Measurements from ENCODE around the gene MOB2. TPM values are rescaled to one million over a fixed set of nuclear protein-coding genes. Genes with fewer than 3 reads are reported as not detected.

MOB2 gene
- total RNA-seq, 1 experiment from 2014 or later = 15.1 TPM

- no peak for DNase-seq (ENCODE audit: low read depth)
Measured at GRCh38 chr11:1472180-1473005, 14.2 kb downstream of the MOB2 start.

- DNase-seq (ENCODE audit: low read depth) = no peak
Measured at GRCh38 chr11:1471736-1472135, 14.8 kb downstream of the MOB2 start.

- DNase-seq (ENCODE audit: low read depth) = no peak
Measured at GRCh38 chr11:1470681-1471611, 15.6 kb downstream of the MOB2 start.

GRCh38 chr11:1469911-1470680 lies 16.5 kb downstream of the MOB2 start:
- DNase-seq (ENCODE audit: low read depth) = no peak

- no peak for DNase-seq (ENCODE audit: low read depth)
Measured at GRCh38 chr11:1469287-1469910, 17.2 kb downstream of the MOB2 start.

- no peak for DNase-seq (ENCODE audit: low read depth)
Measured at GRCh38 chr11:1468473-1469066, 18.0 kb downstream of the MOB2 start.

- DNase-seq (ENCODE audit: low read depth) = no peak
Measured at GRCh38 chr11:1468002-1468401, 18.6 kb downstream of the MOB2 start.

- DNase-seq (ENCODE audit: low read depth) = no peak
Measured at GRCh38 chr11:1467270-1467669, 19.3 kb downstream of the MOB2 start.

- DNase-seq (ENCODE audit: low read depth) = no peak
Measured at GRCh38 chr11:1466784-1467183, 19.8 kb downstream of the MOB2 start.

- no peak for DNase-seq (ENCODE audit: low read depth)
Measured at GRCh38 chr11:1463056-1463455, 23.5 kb downstream of the MOB2 start.

GRCh38 chr11:1462698-1462975 lies 23.9 kb downstream of the MOB2 start:
- DNase-seq (ENCODE audit: low read depth) = no peak

- no peak for DNase-seq (ENCODE audit: low read depth)
Measured at GRCh38 chr11:1461826-1462697, 24.5 kb downstream of the MOB2 start.

GRCh38 chr11:1460986-1461825 lies 25.4 kb downstream of the MOB2 start:
- DNase-seq (ENCODE audit: low read depth) = no peak

- DNase-seq (ENCODE audit: low read depth) = no peak
Measured at GRCh38 chr11:1460396-1460985, 26.1 kb downstream of the MOB2 start.

GRCh38 chr11:1459764-1460395 lies 26.7 kb downstream of the MOB2 start:
- no peak for DNase-seq (ENCODE audit: low read depth)

GRCh38 chr11:1459219-1459575 lies 27.4 kb downstream of the MOB2 start:
- no peak for DNase-seq (ENCODE audit: low read depth)

GRCh38 chr11:1458340-1459218 lies 28.0 kb downstream of the MOB2 start:
- DNase-seq (ENCODE audit: low read depth) = peak; percentile 19

- DNase-seq (ENCODE audit: low read depth) = no peak
Measured at GRCh38 chr11:1457856-1458255, 28.7 kb downstream of the MOB2 start.
